GM18858 (cell line): Measurements from ENCODE around the gene LPIN1.
"Not testable (repeated sequence)": the region's sequence is repeated elsewhere in the genome, so short reads cannot be mapped to it uniquely, and the experiment has no call there.

Experiments
- ATAC-seq: cut with Tn5 transposase; IDR thresholded peaks from one replicate; pipeline ENCODE4 v1.9.1; 2021; ENCODE audit not compliant: unreplicated experiment

The LPIN1 gene

DNA sequence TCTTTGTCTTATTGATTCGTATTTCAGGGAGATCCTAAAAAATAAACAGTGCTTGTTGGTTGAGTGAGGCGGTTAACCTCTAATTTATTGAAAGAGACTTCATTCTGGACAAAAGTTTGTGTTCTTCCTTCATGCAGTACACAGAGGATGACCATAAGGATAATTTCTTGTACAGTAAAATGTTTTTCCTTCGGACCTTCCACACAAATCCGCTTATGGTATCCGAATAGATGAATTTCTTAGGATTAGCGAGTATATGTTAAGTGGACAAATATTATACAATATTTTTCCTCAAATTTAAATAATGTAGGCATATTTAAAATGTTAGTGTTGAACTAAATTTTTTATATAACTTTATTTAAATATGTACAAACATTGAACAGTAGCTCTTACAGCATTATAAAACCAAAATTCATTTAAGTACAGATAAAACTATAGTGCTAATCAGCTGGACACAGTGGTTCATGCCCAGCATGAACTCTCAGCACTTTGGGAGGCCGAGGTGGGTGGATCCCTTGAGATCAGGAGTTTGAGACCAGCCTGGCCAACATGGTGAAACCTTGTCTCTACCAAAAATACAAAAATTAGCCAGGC is 84.4 kb downstream of the LPIN1 start:
- ATAC-seq = no peak

DNA sequence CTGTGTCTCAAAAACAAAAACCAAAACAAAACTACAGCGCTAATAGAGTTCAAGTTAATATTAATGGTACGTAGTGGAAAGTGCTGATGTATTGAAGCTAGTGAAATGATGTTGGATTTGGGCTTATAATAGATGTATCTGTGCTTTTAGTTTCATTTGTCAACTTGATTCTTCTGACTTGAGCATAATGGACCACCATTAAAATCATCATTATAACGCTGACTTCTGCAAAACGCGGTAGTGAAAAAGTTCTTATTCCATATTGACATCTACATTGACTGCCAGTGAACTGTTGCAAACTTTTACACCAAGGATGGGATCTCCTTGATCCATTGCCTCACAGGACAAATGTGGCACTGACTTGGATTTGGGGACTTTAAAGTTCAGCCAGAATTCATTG is 85.0 kb downstream of the LPIN1 start:
- no peak for ATAC-seq

DNA sequence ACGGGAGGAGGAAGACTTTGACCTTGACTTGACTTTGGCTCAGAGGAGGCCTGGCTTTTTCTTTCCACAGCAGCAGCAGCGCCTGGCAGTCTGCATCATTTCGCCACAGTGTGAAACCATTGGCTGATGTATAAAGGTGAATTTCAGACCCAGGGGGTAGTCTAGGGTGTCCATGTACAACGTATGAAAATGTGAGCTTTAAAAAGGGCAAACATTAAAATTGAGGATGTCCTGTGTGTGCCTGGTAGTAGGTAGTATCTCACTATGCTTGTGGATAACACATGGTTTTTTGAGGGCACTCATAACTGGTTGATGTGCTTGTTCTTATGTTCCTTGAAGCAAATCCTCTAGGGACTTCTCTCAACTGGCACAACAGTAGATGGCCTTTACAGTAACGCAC is 86.1 kb downstream of the LPIN1 start:
- ATAC-seq = no peak

DNA sequence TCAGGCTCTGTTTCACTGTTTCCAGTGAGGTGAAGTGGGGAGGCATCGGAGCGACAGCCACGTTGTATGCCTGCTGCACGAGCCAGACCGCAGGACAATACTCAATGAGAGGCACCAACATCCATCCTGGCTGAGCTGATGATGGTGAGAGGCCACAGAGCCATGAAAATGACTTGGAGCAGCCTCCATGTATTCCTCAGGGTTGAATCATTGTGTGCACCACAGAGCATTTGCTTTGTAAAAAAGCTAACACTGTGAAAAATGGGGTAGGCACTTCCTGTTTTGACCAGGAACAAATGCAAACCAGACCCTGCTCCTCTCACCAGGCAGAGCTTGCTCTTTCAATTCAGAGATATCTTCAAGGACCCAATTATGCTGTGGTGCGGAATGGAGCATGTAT is 87.2 kb downstream of the LPIN1 start:
- ATAC-seq = no peak

DNA sequence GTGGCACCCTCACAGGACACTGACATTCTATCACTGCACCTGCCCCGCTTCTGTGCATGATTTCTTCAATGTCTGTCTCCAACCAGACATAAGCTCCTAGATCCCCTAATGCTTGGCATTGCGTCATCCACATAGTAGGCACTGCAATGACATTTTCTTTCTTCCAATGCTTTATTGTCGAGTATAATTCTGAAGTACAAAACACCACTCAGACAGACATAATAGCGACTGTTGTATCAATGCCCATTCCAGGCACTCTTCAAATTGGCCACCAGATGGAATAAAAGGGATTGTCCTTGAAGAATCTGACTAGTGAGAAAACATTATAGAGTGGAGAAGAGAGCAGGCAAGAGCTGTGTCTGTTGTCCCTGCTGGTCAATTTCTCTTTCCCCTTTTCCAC is 89.0 kb downstream of the LPIN1 start:
- ATAC-seq = no peak

DNA sequence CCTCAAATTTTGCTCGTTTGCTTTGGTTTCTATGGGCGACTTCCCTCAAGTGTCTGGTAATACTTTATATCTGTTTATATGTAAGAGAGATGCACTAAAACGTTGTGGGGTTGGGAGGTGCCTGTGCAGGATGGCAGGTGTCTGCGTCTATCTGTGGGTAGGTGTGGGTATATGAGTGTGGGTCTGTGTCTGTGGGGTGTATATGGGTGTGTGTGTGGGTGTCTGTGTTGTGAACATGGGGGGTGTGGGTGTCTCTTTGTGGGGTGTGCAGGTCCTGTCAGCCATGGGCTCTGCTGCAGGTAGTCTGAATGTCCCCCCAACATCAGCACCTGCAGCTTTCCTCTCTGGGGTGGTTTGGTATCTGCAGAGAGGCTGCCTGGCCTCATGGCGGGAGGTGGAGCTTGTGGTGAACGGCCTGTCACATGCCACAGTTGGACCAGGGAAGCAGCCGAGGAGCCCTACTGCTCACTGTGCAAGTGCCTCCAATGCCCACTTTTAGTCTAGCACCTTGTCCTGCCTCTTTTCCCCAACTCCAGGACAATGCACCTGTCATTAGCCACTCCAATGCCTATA is 90.3 kb downstream of the LPIN1 start:
- no peak for ATAC-seq

DNA sequence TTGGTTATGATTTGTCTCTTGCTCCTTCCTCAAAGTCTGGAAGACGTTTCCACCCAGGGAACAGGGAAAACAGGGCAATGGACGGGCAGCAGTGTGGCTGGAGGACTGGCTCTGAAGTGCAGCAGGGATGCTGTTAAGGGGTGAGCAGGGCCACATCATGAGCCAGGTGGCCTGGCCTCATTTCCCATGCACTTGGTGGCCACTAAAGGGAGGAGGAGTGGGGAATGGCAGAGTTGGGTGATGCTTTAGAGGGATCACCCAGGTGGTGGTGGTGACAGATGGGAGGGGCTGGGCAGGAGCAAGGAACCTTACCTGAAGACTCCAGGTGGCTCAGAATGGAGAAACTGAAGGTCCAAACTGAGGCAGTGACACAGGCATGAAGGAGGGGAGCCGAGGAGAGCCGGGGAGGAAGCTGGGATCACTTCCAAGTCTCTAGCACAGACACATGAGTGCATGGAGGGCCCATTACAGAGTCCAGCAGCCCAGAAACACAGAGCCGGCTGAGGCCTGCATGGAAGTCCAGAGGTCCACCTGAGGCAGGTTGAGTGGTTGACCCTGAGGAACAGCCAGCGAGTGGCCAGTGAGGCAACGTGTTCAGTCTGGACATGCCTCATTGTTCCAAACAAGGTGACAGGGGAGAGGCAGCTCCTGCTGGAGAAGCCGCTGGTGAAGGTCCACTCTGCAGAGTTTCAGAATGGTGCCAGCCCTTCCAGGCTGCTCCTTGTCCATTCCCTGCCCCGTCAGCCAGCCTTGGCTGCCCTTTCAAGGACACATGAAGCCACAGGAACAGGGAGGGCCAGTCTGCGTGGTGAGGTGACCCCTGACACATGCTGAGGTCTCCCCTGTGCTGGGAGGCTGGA is 91.7 kb downstream of the LPIN1 start:
- ATAC-seq = no peak

DNA sequence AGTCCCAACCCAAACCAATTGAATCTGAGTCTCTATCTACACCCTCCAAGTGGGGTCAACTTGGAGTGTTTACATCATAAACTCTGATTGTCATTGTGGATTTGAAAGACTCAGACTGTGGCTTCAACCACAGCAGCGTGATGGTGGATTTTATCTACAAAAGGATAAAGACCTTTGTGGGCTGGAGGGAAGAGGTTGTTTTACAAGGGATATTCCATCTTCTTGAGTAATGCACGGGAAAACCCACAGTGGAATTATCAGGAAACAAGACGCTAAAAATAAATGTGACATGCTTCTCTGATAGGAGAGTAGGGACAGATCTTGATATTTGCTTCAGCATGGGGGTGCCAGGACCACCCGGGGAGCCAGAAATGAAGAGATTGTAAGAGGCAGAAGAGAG is 93.5 kb downstream of the LPIN1 start:
- no peak for ATAC-seq

DNA sequence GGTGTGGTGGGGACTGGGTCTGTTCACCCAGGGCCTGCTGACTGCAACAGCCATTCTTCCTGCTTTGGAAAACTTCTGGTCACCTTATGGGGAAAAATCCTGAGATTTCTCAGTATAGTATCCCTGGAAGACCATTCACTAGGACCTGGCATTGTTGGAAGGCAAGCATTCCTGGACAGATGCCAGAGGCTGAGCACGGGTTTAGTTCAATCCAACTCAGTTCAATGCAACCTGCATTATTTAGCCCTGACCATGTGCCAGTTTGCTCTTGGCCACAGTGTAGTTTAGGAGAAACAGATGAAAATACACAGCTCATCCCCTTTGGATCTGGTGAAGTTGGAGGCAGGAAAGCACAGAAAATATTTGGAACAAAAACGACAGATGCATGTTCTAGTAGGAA is 95.9 kb downstream of the LPIN1 start:
- ATAC-seq = no peak

DNA sequence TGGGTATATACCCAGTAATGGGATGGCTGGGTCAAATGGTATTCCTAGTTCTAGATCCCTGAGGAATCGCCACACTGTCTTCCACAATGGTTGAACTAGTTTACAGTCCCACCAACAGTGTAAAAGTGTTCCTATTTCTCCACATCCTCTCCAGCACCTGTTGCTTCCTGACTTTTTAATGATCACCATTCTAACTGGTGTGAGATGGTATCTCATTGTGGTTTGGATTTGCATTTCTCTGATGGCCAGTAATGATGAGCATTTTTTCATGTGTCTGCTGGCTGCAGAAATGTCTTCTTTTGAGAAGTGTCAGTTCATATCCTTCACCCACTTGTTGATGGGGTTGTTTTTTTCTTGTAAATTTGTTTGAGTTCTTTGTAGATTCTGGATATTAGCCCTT is 98.4 kb downstream of the LPIN1 start:
- not testable (repeated sequence) for ATAC-seq

DNA sequence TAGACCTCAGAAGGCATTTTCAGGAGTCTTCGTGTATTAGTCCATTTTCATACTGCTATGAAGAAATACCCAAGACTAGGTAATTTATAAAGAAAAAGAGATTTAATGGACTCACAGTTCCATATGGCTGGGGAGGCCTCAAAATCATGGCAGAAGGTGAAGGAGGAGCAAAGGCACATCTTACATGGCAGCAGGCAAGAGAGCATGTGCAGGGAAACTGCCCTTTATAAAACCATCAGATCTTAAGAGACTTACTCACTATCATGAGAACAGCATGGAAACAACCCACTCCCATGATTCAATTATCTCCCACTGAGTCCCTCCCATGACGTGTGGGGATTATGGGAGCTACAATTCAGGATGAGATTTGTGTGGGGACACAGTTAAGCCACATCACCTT is 101.5 kb downstream of the LPIN1 start:
- ATAC-seq = not testable (repeated sequence)

DNA sequence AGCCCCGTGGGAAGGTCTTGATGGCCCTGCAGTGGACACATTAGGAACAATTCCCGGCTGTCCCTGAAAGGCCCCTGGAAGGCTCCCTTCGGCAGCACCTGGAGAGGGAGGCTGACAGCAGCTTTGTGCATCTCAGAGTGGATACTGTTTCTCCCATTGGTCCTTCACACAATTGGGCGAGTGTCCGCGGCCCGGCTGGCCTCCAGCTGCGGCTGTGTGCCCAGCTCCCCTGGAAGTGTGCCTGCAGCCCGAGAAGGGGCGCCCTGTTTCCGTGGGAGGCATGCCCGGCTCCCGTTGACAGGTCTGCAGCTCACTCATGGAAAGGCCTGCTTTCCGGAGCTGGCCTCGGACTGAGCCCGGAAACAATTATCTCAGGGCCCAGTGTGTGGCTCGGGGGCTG is 103.7 kb downstream of the LPIN1 start:
- ATAC-seq = no peak

DNA sequence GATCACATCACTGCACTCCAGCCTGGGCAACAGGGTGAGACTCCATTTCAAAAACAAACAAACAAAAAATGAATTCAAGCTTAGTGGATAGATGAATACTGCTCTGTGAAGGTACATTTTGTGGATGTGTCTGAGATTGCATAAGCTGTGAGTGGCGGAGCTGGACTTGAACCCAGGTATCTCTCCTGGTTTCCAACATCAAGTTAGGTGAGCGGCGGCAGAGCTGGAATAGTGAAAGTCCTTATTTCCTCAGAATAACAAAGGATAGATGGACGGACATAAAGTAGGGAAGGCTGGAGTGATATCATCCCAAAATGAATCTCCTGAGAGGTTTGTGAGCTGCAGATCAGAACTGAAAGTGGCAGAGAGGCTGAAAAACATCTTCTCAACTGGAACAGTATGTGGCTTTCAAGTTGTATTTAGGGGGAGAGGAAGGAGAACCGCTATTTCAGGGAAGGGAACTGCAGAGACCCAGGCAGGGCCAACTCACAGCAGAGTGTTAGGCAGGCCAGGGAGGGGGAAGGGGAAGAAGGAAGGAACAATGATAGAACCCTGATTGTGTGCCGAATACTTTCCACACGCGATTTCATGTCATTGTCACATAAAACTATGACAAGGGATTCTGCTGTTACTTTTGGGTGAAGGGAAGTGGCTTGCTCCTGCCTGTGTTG is 106.2 kb downstream of the LPIN1 start:
- ATAC-seq = no peak

DNA sequence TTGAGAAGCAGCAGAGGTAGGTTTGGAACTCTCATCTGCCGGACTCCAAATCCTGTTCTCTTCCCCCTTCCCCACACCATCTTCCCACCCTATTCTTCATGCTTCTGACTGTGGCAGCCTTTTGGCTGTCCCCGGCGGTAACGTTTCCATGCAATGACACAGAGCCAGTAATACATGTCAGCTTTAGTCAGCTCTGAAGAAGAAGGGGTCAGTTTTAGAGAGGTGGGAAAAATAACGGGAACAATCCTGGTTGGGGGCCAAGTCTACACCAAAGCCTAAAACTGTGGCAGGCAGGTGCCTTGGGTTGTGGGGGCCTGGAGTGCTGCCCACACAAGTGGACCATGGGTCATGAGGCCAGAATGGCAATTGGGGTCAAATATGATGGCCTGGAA is 106.8 kb downstream of the LPIN1 start:
- ATAC-seq = no peak

DNA sequence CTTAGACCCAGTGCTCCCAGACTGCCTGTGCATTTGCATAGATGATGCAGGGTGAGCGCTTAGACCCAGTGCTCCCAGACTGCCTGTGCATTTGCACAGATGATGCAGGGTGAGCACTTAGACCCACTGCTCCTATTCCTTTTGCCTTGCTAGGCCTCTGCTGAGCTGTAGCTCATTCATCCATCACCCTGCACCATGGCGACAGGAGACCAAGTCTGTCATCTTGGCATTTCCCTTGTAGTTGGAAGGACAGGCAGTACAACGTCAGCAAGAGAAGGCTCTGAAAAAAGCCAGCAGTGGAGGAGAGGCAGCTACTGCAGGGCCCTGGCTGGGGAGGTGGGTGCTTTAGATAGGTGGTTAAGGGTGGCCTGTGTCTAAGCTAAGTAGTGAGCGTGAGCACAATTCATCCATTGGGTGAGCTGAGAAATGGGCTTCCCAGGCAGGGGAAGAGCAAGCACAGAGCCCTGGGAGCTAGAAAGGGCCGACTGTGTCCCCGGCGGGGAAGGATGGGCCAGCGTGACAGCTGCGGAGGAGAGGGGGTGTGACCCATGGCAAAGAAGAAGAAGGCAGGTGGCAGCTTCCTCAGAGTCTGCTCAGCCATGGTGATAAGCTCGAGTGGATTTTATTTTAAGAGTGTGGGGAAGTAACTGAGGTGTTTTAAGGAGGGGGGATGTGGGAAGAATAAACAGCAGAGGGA is 108.8 kb downstream of the LPIN1 start:
- ATAC-seq = no peak

DNA sequence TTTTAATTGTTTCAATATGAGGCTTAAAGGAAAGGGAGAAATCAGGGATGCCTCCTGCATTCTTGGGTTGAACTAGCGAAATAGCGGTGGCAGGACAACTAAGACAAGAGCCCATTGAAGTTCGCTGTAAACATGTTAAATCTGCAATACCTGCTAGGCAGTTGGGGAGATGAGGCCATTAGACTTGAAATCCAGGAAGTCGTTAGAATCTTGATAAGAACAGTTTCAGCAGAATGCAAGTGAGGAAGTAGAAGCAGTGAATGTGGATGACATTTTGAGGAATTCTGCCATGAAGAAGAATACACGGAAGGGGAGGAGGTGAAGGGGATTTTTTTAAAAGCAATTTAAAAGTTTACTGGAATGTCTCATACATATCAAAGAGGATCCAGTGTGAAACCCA is 109.7 kb downstream of the LPIN1 start:
- no peak for ATAC-seq

DNA sequence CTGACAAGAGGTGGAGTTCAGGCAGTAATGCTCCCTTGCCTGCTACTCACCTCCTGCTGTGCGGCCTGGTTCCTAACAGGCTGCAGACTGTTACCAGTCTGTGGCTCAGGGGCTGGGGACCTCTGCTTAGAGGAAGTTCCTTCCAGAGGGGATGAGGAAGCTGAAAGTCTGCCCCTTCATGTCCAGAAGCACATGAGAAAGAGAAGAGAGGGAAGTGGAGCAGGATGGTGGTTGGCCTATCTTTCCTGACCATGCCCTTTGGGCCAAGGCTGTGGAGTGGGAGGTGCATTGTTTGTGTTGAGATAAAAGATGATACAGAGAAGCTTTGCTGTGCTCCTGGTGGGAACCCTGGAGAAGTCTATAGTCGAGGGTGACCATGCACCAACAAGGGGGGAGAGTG is 112.5 kb downstream of the LPIN1 start:
- no peak for ATAC-seq

DNA sequence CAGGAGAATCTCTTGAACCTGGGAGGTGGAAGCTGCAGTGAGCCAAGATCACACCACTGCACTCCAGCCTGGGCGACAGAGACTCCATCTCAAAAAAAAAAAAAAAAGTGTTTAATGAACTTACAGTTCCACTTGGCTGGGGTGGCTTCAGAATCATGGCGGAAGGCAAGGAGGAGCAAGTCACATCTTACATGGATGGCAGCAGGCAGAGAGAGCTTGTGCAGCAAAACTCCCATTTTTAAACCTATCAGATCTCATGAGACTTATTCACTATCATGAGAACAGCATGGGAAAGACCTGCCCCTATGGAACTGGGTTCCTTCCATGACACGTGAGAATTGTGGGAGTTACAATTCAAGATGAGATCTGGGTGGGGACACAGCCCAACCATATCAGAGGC is 113.5 kb downstream of the LPIN1 start:
- ATAC-seq = not testable (repeated sequence)

DNA sequence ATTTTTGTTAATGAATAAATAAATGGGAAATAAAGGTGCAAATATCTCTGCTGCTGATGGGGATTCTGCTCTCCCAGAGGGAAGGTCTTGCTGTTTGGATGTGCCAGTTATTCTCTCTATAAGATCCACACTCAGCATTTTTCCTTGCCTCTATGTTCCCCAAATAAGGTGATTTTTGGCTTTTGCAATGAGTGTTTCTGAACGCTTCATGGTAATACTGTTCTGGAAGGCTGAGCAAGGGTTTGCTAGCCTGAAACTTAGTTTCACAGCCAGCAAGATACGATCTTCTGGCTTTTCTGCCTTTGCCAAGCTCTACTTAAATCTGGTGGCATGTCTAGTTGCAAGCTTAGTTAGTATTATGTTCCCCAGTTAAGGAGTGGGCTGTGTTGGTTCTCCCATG is 114.6 kb downstream of the LPIN1 start:
- ATAC-seq = no peak

DNA sequence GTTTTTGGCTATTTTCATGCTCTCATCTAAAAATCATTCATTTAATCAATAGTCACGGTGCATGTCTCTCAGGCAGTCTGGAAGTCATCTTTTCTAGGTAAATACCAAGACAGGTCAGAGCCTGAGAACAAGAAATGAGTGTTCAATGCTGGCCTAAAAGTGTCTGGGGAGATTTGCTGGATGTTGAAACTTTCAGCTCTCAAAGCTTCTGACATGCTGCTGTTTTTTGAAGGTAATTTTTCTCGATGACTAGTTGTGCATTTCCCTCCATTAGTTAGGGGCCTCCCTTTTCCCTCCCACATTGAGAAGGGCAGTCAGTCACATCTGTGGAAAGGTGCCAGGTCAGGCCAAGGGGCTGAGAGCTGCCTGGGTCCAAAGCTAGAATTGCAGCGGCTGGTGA is 115.6 kb downstream of the LPIN1 start:
- peak; percentile 29 for ATAC-seq

DNA sequence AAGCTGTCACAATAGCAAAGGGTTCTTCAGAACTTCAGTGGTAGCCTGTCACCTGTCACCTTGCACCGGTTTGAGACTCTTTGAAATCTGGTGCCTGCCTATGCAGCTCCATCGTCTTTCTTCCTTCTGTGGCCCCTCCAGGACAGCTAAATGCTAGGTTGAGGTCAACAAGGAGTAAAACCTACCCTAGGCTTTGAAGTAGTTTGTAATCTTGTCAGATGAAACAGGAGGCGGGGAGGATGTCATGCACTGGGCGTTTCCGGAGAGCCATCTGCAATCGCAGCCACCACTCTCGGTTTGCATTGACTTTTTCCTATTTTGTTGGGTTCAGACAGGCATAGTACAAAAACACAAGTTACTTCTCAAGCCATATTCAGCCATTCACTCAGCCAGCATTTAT is 116.7 kb downstream of the LPIN1 start:
- ATAC-seq = no peak
